HG02943 (cell line): ENCODE data around the gene RUNX2.

ENCODE experiments used
- ATAC-seq: cut with Tn5 transposase; IDR thresholded peaks from one replicate; pipeline ENCODE4 v1.9.1; 2021; ENCODE audit warnings: mild to moderate bottlenecking, low read depth, moderate library complexity; ENCODE audit not compliant: unreplicated experiment

Gene RUNX2

DNA sequence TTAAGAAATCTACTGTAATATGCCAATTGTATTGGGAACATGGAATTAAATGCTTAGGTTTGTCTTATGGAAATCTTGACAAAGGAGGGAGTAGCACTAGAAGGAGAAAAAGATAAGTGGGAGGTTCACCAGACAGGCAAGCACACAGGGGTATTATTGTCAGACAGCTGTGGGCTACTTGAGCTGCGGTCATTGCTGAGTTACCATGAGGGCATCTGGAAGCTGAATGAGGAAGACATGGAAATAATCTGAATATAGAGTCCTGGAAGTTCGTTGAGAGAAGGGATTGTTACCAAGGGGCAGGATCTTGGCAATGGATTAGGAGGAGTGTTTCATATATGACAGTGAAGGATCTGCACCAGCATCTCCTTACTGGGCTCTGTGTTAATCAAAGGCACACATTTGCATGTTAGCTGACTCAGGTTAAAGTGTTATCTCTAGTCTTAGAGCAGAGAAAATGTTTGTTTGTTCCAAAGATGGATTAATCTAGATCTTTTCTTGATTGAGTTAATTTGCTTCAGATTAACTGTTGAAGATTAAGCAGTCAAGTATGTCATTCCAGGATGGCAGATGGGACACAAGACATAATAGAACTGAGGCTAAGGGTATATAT is 102.6 kb downstream of the RUNX2 start:
- no peak for ATAC-seq

GRCh38 chr6:45431317-45432065 is 103.4 kb downstream of the RUNX2 start:
- ATAC-seq = no peak

GRCh38 chr6:45432977-45433376 is 104.8 kb downstream of the RUNX2 start:
- no peak for ATAC-seq

DNA sequence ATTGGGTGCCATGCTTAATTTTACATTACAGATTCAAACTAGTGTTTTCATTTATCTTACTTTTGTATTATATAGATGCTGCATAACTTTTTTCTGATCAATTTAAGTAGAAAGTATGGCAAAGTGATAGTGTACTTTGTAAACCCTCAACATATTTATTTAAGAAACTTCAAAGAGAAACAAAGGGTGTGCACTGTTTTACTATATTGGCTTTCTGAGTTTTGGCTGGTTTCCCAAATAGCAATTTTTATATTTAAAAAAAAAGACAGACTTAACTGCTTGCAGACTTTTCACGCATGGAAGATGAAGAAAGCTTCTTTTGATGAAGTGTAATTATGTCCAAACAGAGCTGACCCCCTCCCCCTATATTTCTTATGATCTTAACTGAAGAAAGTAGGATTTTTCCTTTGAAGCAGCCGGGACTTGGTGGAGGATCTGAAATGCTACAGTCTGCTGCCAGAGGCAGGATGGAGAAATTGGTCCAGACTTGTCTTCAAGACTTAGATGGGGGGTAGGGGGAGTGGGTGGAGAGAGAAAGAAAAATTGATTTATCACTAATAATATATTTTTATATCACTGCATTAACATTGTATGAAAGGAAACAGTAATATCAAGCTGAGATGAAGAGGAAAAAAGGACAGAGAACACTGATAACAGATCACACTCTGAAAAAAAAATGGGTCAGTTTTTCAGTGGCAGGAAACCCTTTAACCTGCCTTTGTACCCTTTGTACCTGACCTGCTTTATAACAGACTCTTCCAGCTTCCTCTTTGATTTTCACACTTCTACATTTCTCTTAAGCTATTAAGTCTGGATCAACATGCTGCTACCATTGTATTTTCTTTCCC is 105.6 kb downstream of the RUNX2 start:
- no peak for ATAC-seq

DNA sequence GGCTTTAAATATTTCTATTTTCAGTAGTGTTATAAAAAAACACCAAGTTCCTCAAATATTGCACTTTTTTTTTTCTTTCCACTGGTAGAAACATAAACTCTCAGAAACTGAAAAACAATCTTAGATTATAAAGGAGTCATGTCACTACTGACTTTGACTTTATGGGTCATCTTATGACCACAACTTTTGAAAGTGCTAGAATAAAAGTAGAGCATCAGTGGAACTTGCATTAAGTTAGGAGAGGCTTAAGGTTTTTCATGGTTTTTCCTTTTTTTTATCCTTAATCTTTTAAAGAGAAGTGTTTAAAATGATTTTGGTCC is 106.2 kb downstream of the RUNX2 start:
- no peak for ATAC-seq

DNA sequence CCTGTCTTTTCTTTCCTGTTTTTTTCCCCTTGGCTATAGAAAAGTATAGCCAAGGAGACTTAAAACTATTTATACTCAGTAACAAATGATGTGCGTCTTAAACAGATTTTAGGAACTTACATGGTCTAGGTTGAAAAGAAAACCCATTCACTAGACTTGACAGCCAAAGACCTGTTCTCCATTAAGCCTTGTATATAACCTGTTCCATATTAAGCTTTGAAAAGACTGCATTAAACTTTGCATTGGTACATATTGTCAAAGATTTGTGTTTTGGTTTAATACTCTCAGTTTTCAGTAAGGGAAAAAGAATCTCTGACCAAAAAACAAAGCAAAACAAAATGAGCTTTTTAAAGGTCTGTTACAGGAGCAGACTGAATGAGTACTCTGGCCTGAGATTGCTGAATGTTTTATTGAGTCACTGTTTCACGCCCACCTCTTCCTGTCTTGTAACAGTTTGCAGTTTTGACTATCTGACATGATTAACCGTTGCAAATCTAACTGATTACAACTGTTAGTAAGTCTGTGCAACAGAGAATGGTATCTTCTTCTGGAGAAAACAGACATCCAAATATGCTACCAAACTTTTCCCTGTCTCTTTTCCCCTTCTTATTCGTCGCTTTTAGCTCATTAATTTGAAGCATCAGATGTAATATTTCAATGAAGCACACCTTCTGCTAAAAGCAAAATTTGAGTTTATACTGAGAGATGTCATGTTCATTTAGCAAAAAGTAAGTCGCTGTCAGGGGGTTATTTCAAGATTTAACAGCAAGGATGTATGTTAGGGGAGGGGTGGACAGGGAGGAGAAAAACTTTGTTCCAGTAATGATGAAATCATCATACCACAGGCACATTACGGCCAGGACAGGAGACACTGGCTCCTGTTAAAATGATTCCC is 108.7 kb downstream of the RUNX2 start:
- ATAC-seq = no peak

GRCh38 chr6:45437439-45437815 is 109.3 kb downstream of the RUNX2 start:
- no peak for ATAC-seq

- ATAC-seq = no peak
These were observed 110.0 kb downstream of the RUNX2 start for GRCh38 chr6:45438151-45438550.

DNA sequence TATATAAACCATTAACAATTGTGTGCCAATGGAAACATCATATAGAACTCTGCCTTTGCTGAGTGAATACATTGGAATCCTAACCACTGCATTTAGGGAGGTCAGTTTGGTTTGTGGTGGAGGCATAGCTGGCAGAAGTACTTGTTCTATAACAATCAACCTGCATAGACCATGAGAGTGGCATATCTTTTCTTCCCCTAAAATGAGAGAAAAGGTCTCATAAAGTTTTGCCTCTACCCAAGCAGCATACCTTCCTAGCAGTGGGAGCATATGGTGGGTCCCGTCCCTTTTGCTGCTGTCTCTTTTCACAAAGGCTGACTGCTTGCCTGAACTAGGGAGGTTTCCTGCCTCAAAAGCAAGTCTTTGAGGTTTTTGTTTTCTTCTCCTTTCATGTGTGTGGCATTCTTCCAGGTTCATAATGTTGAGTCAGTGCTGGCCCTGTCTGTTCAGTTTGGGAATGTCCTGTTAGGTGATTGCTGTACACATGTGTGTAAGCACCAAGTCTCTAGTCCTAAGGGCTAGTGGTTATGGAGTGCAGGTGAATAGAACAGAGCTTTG is 110.8 kb downstream of the RUNX2 start:
- no peak for ATAC-seq

DNA sequence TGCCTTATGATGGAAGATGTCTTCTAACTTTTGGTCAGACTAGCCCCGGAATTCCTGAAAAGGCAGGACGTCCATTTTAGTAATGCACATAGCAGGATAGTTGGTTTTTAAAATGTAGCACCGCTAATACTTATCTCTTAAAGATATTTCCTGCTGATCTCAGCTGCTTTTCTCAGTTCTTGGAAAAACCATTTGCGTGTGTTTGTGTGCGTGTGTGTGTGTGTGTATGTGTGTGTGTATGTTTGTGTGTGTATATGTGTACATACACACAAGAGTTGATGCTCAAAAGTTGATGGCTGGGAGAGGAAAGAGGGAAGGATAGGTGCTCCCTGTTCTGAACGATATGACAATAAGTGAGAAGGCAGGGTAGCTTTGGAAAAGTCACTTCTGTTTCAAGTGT is 111.3 kb downstream of the RUNX2 start:
- no peak for ATAC-seq

- ATAC-seq = no peak
These were observed 111.8 kb downstream of the RUNX2 start for GRCh38 chr6:45439861-45440388.

- ATAC-seq = no peak
These were observed 113.8 kb downstream of the RUNX2 start for GRCh38 chr6:45441851-45442453.

DNA sequence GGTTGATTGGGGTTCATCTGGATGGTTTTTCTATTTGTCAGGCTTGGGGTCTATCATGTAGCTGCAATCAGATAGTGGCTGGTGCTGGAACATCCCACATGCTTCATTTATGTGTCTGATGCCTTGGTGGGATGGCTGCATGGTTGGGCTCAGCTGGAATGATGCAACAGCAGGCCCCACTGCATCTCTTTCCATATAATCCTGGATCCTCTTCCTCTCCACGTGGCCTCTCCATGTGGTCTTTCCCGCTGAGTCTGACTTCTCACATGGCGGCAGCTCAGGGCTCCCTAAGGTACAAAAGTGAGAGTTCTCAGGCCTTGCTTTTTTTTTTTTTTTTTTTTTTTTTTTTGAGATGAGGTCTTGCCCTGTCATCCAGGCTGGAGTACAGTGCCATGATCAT is 114.6 kb downstream of the RUNX2 start:
- ATAC-seq = no peak

DNA sequence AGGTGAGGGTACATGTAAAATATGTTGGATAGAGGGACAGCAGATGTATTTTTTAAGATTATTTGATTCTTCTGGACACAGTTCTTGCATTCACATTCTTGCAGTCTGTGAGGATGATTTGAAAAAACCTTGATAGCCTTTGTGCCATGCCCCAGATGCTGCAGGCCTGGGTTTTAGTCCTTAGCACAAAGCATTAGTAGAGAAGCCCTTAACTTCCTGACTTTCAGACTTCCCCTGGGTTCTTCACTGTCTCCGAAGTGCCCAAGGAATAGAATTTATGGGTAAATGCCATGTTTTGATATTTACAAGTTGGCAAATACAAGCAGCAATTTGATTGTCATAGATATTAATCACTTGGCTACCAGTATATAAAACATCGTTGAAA is 117.2 kb downstream of the RUNX2 start:
- no peak for ATAC-seq

DNA sequence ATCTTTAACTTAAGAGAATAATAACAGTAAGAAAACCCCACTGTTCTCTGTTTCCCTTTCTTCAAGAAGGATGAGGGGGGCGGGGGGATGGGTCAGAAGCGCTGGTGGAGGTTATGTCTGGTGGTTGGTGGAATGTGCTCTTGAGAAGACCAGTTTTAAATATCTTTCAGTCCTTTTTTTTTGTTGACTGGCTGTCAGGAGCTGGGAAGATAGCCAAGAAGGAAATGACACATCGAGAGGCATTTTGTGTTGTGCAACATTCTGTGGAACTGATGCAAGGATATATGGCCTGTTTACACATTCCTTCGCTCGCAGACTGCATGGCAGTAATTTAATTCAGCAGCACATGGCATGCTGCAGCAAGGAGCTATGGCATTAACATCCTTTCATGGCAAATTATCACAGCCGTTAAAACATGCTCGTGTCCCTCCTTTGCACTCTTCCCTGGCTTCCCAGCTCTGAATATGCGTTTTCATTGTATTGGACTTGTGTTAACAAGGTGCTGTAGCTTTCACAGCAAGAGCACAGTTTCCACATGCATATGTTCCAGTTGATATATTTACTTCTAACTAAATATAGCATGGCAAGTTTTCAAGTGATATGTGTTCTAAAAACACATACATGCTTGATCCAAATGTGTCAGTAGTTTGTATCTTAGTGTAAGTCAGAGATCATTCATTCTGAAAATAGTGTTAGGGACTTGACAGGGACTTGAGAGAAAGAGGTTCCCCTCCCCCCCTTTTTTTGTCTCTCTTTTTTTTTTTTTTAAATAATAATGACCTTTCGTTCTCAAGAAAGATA is 117.8 kb downstream of the RUNX2 start:
- ATAC-seq = no peak

DNA sequence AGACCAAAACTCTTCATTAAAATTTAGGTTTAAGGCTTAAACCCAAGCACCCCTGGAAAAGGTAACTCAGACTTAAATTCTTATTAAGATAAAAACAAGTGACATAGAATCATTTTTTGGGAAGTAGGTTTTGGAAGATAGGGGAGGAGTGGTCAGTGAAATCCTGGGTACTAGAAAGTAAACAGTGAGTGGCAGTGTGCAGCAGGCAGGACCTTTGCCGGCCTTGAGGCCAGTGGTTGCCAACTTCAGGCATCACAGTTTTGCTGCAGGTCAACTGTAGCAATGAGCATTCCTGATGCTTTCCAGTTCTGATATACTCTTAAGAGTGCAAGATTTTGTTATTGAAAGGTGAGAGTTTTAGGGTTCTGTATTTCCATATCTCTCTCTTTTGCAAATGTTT is 118.9 kb downstream of the RUNX2 start:
- no peak for ATAC-seq

DNA sequence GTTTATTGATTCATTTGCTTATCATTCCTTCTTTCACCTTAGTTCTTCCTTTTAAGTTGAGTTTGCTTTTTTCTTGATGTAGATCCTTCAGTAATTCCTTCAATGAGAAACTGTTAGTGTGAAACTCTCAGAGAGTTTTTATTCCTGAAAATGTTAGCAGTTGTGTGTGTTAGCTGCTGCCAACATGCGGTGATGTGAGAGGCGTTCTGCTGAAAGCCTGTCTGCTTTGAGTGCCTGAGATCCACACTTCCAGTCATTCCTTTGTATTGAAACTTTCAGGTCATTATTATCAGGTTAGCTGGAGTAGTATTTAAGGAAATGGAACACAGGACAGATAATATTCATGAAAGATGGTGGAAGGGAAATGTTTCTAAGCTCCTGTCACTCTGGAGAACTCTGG is 119.6 kb downstream of the RUNX2 start:
- no peak for ATAC-seq

- no peak for ATAC-seq
These were observed 120.6 kb downstream of the RUNX2 start for GRCh38 chr6:45448417-45449389.
